Liver (tissue), 3 donors: ENCODE measurements around the gene FEV.

Source experiments
- ATF3 ChIP-seq: IDR thresholded peaks from 2 replicates; pipeline ENCODE4 v1.6.1; 2016; ENCODE audit warnings: antibody characterized with exemption
- CTCF ChIP-seq: fragments of 150-350 bp; IDR thresholded peaks from 2 replicates; pipeline ENCODE4 v1.5.1; 2017; ENCODE audit warnings: improper control_type of control experiment, low read depth, low read length; ENCODE audit not compliant: missing input control
- EGR1 ChIP-seq, 2 donors: IDR thresholded peaks; 2 replicates each; pipeline ENCODE4 v1.6.1; 2016 to 2018; ENCODE audit warnings: antibody characterized with exemption in 2 of 2, low read depth in 2 of 2
- JUND ChIP-seq, 2 donors: IDR thresholded peaks; 2 replicates each; pipeline ENCODE4 v1.6.1; 2016; ENCODE audit warnings: antibody characterized with exemption in 2 of 2
- MAX ChIP-seq: IDR thresholded peaks from 2 replicates; pipeline ENCODE4 v1.6.1; 2016; ENCODE audit warnings: antibody characterized with exemption
- RAD21 ChIP-seq, 2 donors: IDR thresholded peaks; 2 replicates each; pipeline ENCODE4 v1.6.1; 2016; ENCODE audit warnings: antibody characterized with exemption in 2 of 2, mild to moderate bottlenecking in 2 of 2
- SP1 ChIP-seq: IDR thresholded peaks from 2 replicates; pipeline ENCODE4 v1.6.1; 2018; ENCODE audit warnings: antibody characterized with exemption, mild to moderate bottlenecking
- TAF1 ChIP-seq: conservative IDR thresholded peaks from 2 replicates; pipeline ENCODE4 v1.6.1; 2016; ENCODE audit warnings: antibody characterized with exemption, mild to moderate bottlenecking
- YY1 ChIP-seq: IDR thresholded peaks from 2 replicates; pipeline ENCODE4 v1.6.1; 2016; ENCODE audit warnings: antibody characterized with exemption, mild to moderate bottlenecking
- ZBTB33 ChIP-seq: IDR thresholded peaks from 2 replicates; pipeline ENCODE4 v1.6.1; 2016; ENCODE audit warnings: antibody characterized with exemption
- donor health status: healthy.
- donor health status: healthy.

- TF ChIP-seq CTCF (no peak), EGR1 (IDR thresholded peaks at IDR 0.05; ENCODE audit: low read depth in 2 of 2) (no peak), RAD21 (IDR thresholded peaks at IDR 0.05) (no peak), ATF3 (no peak), TAF1 (no peak), JUND (IDR thresholded peaks at IDR 0.05) (no peak), ZBTB33 (no peak), SP1 (no peak), YY1 (no peak), MAX (no peak)
Measured at GRCh38 chr2:218958276-218958675, 26.7 kb downstream of the FEV start.
